NB4 (cell line): Measurements from ENCODE around the gene IRF9.

Experiments used
- DNase-seq: peaks from one replicate; pipeline ENCODE4 v3.0.0; 2010; ENCODE audit warnings: low read depth
- H3K4me3 ChIP-seq: one replicate; pipeline ENCODE4 v1.5.1; 2011; ENCODE audit warnings: mild to moderate bottlenecking, low read depth, low read length, moderate library complexity
- CTCF ChIP-seq: IDR thresholded peaks from one replicate; pipeline ENCODE4 v1.5.1; 2012; ENCODE audit warnings: low read depth, low read length
- MAX ChIP-seq: IDR thresholded peaks from 2 replicates; pipeline ENCODE4 v1.6.1; 2011; ENCODE audit warnings: low read depth, low read length
- MYC ChIP-seq: IDR thresholded peaks from 2 replicates; pipeline ENCODE4 v1.6.1; 2011; ENCODE audit warnings: low read depth, low read length
- POLR2A ChIP-seq: IDR thresholded peaks from 2 replicates; pipeline ENCODE4 v1.6.1; 2011; ENCODE audit warnings: mild to moderate bottlenecking; ENCODE audit not compliant: insufficient read length; ENCODE audit errors: extremely low read depth

The IRF9 gene

GRCh38 chr14:24182110-24182882, 21.2 kb downstream of the IRF9 start:
- no peak overlapping the region for H3K4me3 ChIP-seq
- TF ChIP-seq MAX (no peak), POLR2A (no peak), CTCF (no peak), MYC (no peak)
- no peak for DNase-seq

GRCh38 chr14:24183014-24183481, 22.0 kb downstream of the IRF9 start:
- H3K4me3 ChIP-seq: no peak overlapping the region
- DNase-seq: no peak
- TF ChIP-seq POLR2A (no peak), CTCF (no peak), MAX (no peak), MYC (no peak)

- no peak for DNase-seq
- no peak overlapping the region for H3K4me3 ChIP-seq
- no peak for TF ChIP-seq POLR2A
- no peak for TF ChIP-seq MAX
- no peak for TF ChIP-seq CTCF
- no peak for TF ChIP-seq MYC
Measured at GRCh38 chr14:24184104-24184970, 23.3 kb downstream of the IRF9 start.

- TF ChIP-seq MYC (no peak), CTCF (no peak), MAX (no peak), POLR2A (no peak)
- DNase-seq: no peak
- no peak overlapping the region for H3K4me3 ChIP-seq
Measured at GRCh38 chr14:24185026-24185425, 24.0 kb downstream of the IRF9 start.

- TF ChIP-seq POLR2A (no peak), MAX (no peak), MYC (no peak), CTCF (no peak)
- H3K4me3 ChIP-seq: no peak overlapping the region
- DNase-seq: no peak
Measured at GRCh38 chr14:24185741-24186140, 24.7 kb downstream of the IRF9 start.
